Amygdala (tissue), 56 donors: Measurements from ENCODE around the gene GAP43.
"Not testable (repeated sequence)": the region's sequence is repeated elsewhere in the genome, so short reads cannot be mapped to it uniquely, and the experiment has no call there.

Source experiments
- DNase-seq, 56 donors: peaks; one replicate each; lab custom pipeline; 2025; lab: John Stamatoyannopoulos, UW

The GAP43 gene

DNA sequence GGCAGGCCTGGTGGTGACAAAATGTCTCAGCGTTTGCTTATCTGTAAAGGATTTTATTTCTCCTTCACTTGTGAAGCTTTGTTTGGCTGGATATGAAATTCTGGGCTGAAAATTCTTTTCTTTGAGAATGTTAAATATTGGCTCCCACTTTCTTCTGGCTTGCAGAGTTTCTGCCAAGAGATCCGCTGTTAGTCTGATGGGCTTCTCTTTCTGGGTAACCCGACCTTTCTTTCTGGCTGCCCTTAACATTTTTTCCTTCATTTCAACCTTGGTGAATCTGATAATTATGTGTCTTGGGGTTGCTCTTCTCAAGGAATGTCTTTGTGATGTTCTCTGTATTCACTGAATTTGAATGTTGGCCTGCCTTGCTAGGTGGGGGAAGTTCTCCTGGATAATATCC, 113.0 kb downstream of the GAP43 start:
- not testable (repeated sequence) for DNase-seq

DNA sequence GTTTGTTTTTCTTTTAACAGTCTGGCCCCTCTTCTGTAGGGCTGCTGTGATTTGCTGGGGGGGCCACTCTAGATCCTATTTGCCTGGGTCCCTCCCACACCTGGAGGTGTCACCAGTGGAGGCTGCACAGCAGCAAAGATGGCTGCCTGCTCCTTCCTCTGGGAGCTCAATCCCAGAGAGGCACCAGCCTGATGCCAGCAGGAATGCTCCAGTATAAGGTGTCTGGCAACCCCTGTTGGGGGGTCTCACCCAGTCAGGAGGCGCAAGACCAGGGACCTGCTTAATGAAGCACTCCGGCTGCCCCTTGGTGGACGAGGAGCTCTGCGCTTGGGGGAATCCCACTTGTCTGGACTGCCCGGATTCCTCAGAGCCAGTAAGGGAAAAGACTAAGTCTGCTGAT, 118.3 kb downstream of the GAP43 start:
- no peak for DNase-seq

DNA sequence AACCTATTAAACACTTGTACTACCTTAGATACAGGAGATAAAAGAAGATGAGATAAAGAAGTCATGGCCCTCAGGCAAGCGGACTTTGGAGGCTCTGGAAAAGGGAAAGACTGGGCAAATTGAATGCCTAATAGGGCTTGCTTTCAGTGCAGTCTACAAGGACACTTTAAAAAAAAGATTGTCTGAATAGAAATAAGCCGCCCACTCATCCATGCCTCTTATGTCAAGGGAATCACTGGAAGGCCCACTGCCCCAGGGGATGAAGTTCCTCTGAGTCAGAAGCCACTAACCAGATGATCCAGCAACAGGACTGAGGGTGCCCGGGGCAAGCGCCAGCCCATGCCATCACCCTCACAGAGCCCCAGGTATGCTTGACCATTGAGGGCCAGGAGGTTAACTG, 121.2 kb downstream of the GAP43 start:
- DNase-seq, result not testable (repeated sequence)

DNA sequence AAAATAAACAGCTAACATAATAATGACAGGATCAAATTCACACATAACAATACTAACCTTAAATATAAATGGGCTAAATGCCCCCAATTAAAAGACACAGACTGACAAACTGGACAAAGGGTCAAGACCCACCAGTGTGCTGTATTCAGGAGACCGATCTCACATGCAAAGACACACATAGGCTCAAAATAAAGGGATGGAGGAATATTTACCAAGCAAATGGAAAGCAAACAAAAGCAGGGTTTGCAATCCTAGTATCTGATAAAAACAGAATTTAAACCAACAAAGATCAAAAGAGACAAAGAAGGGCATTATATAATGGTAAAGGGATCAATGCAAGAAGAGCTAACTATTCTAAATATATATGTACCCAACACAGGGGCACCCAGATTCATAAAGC, 129.7 kb downstream of the GAP43 start:
- DNase-seq, result not testable (repeated sequence)

DNA sequence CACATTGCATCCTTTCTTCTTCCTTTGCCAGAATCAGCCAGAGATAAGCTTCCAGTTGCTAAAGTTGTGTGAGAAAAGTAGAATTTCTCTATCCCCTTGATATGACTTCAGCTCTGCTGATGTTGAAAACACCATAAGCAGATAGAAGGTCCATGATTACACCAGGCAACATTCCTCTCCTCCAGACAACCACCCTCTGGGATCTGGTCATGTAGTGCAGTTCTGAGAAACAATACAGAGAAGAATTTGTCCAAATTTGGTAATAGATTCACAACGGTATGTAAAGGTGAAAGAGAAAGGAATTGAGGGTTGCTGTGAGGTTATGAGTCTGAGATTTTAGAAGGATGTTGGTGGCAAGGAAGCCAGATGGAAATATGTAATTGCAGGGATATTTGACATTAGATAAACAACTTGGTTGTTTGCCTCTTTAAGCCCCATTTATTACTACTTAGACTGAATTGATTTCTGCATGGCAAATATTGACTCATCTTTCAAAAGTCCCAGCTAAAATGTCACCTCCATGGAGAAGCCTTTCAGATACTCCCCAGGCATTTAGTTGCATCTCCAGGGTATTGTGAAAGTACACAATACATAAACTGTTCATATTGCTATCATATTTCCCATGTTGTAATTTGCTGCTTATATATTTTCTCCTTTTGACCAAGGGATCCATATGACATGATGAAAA, 134.9 kb downstream of the GAP43 start:
- no peak for DNase-seq

DNA sequence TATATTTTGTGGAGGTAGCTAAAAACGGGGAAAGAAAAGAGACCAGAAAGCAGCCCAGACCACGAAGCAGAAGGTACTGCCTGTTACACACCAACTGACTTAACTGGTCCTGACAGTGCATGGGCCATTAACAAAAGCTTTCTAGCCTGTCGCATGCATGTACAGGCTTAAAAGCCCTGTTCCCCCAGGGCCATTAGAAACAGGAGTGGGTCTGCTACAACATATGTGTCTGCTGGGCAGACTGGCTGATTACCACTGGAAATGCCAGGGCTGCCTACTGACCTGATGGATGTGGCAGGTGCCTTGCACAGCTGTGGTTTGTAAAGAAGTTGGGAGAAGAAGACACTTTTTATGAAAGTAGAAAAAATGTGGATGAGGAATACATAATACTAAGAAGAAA, 137.4 kb downstream of the GAP43 start:
- no peak for DNase-seq

DNA sequence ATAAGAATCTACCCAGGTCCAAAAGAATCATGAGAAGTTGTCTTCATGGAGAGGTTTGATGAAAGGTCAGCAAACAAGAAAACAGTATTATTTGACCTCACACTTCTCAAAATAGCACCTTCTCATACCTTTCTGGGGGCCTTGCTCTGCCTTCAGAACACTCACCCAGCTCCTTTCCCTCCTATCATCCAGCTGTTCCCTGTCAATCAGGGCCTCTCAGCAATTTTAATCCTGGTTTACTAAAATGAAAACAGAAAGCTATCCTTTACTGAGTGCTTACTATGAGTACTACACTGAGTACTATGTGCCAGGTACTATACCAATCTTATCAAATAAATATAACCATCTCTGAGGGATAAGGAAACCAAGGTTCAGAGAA, 138.6 kb downstream of the GAP43 start:
- DNase-seq, result no peak

DNA sequence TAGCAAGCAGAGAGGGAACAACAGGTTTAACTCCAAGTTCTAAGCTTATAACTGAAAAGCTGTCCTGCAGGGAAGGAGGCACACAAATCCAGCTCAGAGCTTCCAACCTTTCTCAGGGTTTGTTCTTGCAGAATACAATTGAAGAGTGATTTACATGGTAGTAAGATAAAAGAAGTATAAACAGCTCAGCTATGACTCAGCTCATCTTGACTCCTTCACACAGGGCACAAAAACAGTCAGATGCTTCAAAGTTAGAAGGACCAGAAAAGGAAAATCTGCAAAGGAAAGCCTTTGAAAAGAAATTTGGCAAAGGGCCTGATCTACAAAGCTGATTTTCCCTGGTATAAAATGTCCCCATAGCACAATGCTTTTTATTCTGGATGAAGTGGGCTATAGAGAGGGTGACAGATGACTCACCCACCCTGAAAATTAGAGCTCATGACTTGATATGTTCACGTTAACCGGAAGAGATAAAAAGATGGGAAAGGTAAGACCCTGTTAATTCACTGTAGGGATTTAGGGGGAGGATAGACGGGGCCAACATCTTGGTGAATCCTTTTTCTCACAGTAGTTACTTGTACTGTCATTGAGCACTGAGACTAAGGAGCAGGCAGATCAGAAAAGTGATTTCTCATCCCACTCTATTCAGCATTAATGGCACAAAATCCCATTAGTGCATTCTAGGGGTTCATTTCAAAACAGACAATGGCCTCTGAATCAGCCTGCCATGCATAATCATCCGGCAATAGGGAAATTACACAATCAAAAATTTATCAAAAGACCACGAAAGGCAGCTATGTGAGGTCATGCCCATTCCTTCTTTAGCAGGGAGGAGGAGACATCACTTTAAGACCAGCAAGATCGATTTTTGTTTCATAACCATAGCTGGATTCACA, 143.5 kb downstream of the GAP43 start:
- DNase-seq, result no peak

DNA sequence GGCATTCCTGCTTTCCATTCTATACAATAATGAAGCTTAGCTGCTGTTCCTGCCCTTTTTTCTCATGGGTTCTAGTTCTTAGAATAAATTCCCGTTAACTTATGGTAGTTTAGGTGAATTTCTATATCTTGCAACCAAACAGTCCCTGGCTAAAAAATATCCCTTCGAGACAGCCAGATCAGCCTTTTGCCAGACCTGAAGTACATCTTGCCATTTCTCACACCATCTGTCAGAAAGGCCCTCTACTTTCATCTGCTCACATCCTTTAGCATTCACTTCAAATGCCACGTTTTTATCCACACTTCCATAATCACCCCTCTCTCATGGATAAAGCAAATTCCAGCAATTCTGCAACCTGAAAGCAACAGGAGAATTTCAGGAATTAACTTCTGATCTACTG, 145.4 kb downstream of the GAP43 start:
- no peak for DNase-seq
